CD4-positive, alpha-beta T cell treated with Interleukin-1 beta for 1 hour (primary cell): ENCODE data around the gene CFAP65.
A peak's percentile ranks its signal among the peaks of the same experiment; 100 is the strongest.

Experiments
- DNase-seq, 2 donors: peaks; one replicate each; pipeline ENCODE4 v3.0.0-alpha.2; 2020 to 2022

CFAP65 gene

GRCh38 chr2:218990612-218991011 is 50.7 kb downstream of the CFAP65 start:
- no peak for DNase-seq

- no peak for DNase-seq
Measured at GRCh38 chr2:218990052-218990451, 51.3 kb downstream of the CFAP65 start.

- no peak for DNase-seq
Measured at GRCh38 chr2:218988650-218989049, 52.7 kb downstream of the CFAP65 start.

GRCh38 chr2:218988164-218988563 is 53.2 kb downstream of the CFAP65 start:
- DNase-seq: no peak

GRCh38 chr2:218986148-218986761 is 55.1 kb downstream of the CFAP65 start:
- DNase-seq: no peak

GRCh38 chr2:218985325-218986091 is 55.8 kb downstream of the CFAP65 start:
- no peak for DNase-seq

- DNase-seq: no peak
Measured at GRCh38 chr2:218985021-218985324, 56.3 kb downstream of the CFAP65 start, which contains the start of gene FEV. Gene FEV (minus strand): TSS chr2:218985184. CDS start chr2:218985075, 109 bp downstream.

GRCh38 chr2:218984239-218985020 is 56.9 kb downstream of the CFAP65 start:
- DNase-seq: no peak

GRCh38 chr2:218983934-218984238 is 57.4 kb downstream of the CFAP65 start:
- DNase-seq: no peak

- no peak for DNase-seq
Measured at GRCh38 chr2:218983263-218983933, 57.9 kb downstream of the CFAP65 start.

- DNase-seq: no peak
Measured at GRCh38 chr2:218982586-218983262, 58.6 kb downstream of the CFAP65 start.

GRCh38 chr2:218981881-218982585 is 59.3 kb downstream of the CFAP65 start:
- DNase-seq: peak in 1 of 2 donors; percentile 21

GRCh38 chr2:218981390-218981880 is 59.9 kb downstream of the CFAP65 start:
- no peak for DNase-seq

GRCh38 chr2:218980735-218981389 is 60.5 kb downstream of the CFAP65 start:
- DNase-seq: no peak

GRCh38 chr2:218979846-218980734 is 61.2 kb downstream of the CFAP65 start:
- peak; percentile 79 to 85 for DNase-seq

GRCh38 chr2:218975060-218975777 is 66.1 kb downstream of the CFAP65 start:
- DNase-seq: no peak

- no peak for DNase-seq
Measured at GRCh38 chr2:218970894-218971293, 70.4 kb downstream of the CFAP65 start.

- DNase-seq: no peak
Measured at GRCh38 chr2:218964041-218964771, 77.1 kb downstream of the CFAP65 start.

- no peak for DNase-seq
Measured at GRCh38 chr2:218963601-218964000, 77.7 kb downstream of the CFAP65 start.
